HepG2 (cell line): ENCODE data around the gene SLC25A18. TPM values are rescaled to one million over a fixed set of nuclear protein-coding genes. Genes with fewer than 3 reads are reported as not detected.

Source experiments
- ATF3 ChIP-seq: sonication (generic); formaldehyde crosslinking; IDR thresholded peaks from 2 replicates; pipeline ENCODE4 v1.4.0; 2020; ENCODE audit warnings: missing genetic modification reagents
- ATM ChIP-seq: fragments of 450-650 bp; IDR thresholded peaks from 2 replicates; pipeline ENCODE4 v1.7.1; 2017; ENCODE audit warnings: mild to moderate bottlenecking, borderline replicate concordance
- CAMTA2 ChIP-seq: sonication (generic); formaldehyde crosslinking; IDR thresholded peaks from 2 replicates; pipeline ENCODE4 v1.4.0; 2020; ENCODE audit warnings: mild to moderate bottlenecking, missing genetic modification reagents, borderline replicate concordance
- CCDC6 ChIP-seq: sonication (generic); formaldehyde crosslinking; IDR thresholded peaks from 2 replicates; pipeline ENCODE4 v1.8.1; 2022; ENCODE audit warnings: mild to moderate bottlenecking, missing genetic modification reagents, moderate library complexity
- DMAP1 ChIP-seq: IDR thresholded peaks from 2 replicates; pipeline ENCODE4 v1.6.1; 2016
- GPN1 ChIP-seq: sonication (generic); formaldehyde crosslinking; IDR thresholded peaks from 2 replicates; pipeline ENCODE4 v1.5.1; 2020; ENCODE audit warnings: missing genetic modification reagents, borderline replicate concordance
- HOXA3 ChIP-seq: sonication (generic); formaldehyde crosslinking; IDR thresholded peaks from 2 replicates; pipeline ENCODE4 v1.5.0; 2020; ENCODE audit warnings: missing genetic modification reagents
- MTF1 ChIP-seq: sonication (generic); formaldehyde crosslinking; IDR thresholded peaks from 2 replicates; pipeline ENCODE4 v1.5.0; 2020; ENCODE audit warnings: missing genetic modification reagents
- PAWR ChIP-seq: sonication (generic); formaldehyde crosslinking; IDR thresholded peaks from 2 replicates; pipeline ENCODE4 v1.4.0; 2020; ENCODE audit warnings: missing genetic modification reagents, mild to moderate bottlenecking, borderline replicate concordance
- RFX1 ChIP-seq: fragments of 450-650 bp; IDR thresholded peaks from 2 replicates; pipeline ENCODE4 v1.6.1; 2017
- SMARCE1 ChIP-seq: fragments of 450-650 bp; IDR thresholded peaks from 2 replicates; pipeline ENCODE4 v1.6.1; 2017; ENCODE audit warnings: borderline replicate concordance
- SRSF9 ChIP-seq: fragments of 200-400 bp; formaldehyde crosslinking; IDR thresholded peaks from 2 replicates; pipeline ENCODE4 v1.6.1; 2018; ENCODE audit warnings: borderline replicate concordance, mild to moderate bottlenecking, low read depth, low read length; ENCODE audit not compliant: insufficient read depth, poor library complexity, severe bottlenecking
- TBX2 ChIP-seq: sonication (generic); formaldehyde crosslinking; IDR thresholded peaks from 2 replicates; pipeline ENCODE4 v1.5.0; 2020; ENCODE audit warnings: missing genetic modification reagents, mild to moderate bottlenecking, borderline replicate concordance
- TP53 ChIP-seq: sonication (generic); formaldehyde crosslinking; conservative IDR thresholded peaks from 2 replicates; pipeline ENCODE4 v1.4.0; 2020; ENCODE audit warnings: missing genetic modification reagents
- USF2 ChIP-seq, 2 experiments: sonication (generic) in 1 of 2; formaldehyde crosslinking in 1 of 2; IDR thresholded peaks; 2 replicates each; pipeline versions ENCODE4 v1.5.1 to v1.6.1; 2011 to 2020; ENCODE audit warnings: borderline replicate concordance in 1 of 2, low read depth in 1 of 2, low read length in 1 of 2, mild to moderate bottlenecking in 1 of 2, missing genetic modification reagents in 1 of 2, moderate library complexity in 1 of 2
- ZBTB20 ChIP-seq: sonication (generic); formaldehyde crosslinking; IDR thresholded peaks from 2 replicates; pipeline ENCODE4 v1.8.1; 2023; ENCODE audit warnings: missing genetic modification reagents, low read depth, mild to moderate bottlenecking, borderline replicate concordance
- ZNF383 ChIP-seq: sonication (generic); formaldehyde crosslinking; IDR thresholded peaks from 2 replicates; pipeline ENCODE4 v1.4.0; 2020; ENCODE audit warnings: missing genetic modification reagents, mild to moderate bottlenecking, borderline replicate concordance
- ZNF432 ChIP-seq: sonication (generic); formaldehyde crosslinking; IDR thresholded peaks from 2 replicates; pipeline ENCODE4 v1.5.0; 2020; ENCODE audit warnings: missing genetic modification reagents, mild to moderate bottlenecking, borderline replicate concordance
- ZSCAN25 ChIP-seq: sonication (generic); formaldehyde crosslinking; IDR thresholded peaks from 2 replicates; pipeline ENCODE4 v1.8.0; 2022; ENCODE audit warnings: mild to moderate bottlenecking, missing genetic modification reagents
- ZSCAN31 ChIP-seq: sonication (generic); formaldehyde crosslinking; IDR thresholded peaks from 2 replicates; pipeline ENCODE4 v1.5.0; 2020; ENCODE audit warnings: low read depth, mild to moderate bottlenecking, missing genetic modification reagents
- polyA plus RNA-seq, 8 experiments: library from polyadenylated mRNA; depleted of rRNA in 3 of 8; stranded (reverse) in 7 of 8; unstranded in 1 of 8; fragments of >200 nt; fragmentation: Illumina TruSeq in 4 of 8; extraction: Trizol in 4 of 8; gene quantifications; 2 replicates each; pipeline versions ENCODE4 v1.2.1 to v1.2.3, GENCODE V29; 2011 to 2016; ENCODE audit warnings: low read depth in 4 of 8, missing spikeins in 1 of 8, mixed read lengths in 1 of 8; ENCODE audit not compliant: insufficient read depth in 1 of 8
- total RNA-seq, 5 experiments: library from RNA; depleted of rRNA; stranded (reverse); fragments of >200 nt; fragmentation: Illumina TruSeq; extraction: Trizol; gene quantifications; 2 replicates each; pipeline ENCODE4 v1.2.3, GENCODE V29; 2016; ENCODE audit warnings: low read depth in 1 of 5
- TF ChIP-seq, protein P1 (sequence below): sonication (generic); formaldehyde crosslinking; IDR thresholded peaks from 2 replicates; pipeline ENCODE4 v1.9.0; 2021; ENCODE audit warnings: mild to moderate bottlenecking, missing genetic modification reagents

SLC25A18 gene
- total and polyA plus RNA-seq, 2 of the 13 experiments (the other 11 are each of a cell fraction or from before 2014, with no cell fraction given) = 0.28 to 0.75 TPM

- peak; percentile 84 for TF ChIP-seq USF2 (IDR thresholded peaks at IDR 0.05; ENCODE audit: low read depth, low read length)
- peak; percentile 96; the same call in 1 of the 2 replicates for TF ChIP-seq USF2 (CRISPR knock-in tag; IDR thresholded peaks at IDR 0.05; ENCODE audit: borderline replicate concordance)
- TF ChIP-seq TBX2 (CRISPR knock-in tag) = peak; percentile 57
- no peak for TF ChIP-seq GPN1 (CRISPR knock-in tag)
- TF ChIP-seq ATM = no peak
- TF ChIP-seq ZNF432 (CRISPR knock-in tag) = no peak
- no peak for TF ChIP-seq TP53
- no peak for TF ChIP-seq SMARCE1
- TF ChIP-seq SRSF9 = no peak
- peak; percentile 25; the same call in 1 of the 2 replicates for TF ChIP-seq CAMTA2
- no peak for TF ChIP-seq CCDC6 (CRISPR knock-in tag)
- TF ChIP-seq, protein P1, sequence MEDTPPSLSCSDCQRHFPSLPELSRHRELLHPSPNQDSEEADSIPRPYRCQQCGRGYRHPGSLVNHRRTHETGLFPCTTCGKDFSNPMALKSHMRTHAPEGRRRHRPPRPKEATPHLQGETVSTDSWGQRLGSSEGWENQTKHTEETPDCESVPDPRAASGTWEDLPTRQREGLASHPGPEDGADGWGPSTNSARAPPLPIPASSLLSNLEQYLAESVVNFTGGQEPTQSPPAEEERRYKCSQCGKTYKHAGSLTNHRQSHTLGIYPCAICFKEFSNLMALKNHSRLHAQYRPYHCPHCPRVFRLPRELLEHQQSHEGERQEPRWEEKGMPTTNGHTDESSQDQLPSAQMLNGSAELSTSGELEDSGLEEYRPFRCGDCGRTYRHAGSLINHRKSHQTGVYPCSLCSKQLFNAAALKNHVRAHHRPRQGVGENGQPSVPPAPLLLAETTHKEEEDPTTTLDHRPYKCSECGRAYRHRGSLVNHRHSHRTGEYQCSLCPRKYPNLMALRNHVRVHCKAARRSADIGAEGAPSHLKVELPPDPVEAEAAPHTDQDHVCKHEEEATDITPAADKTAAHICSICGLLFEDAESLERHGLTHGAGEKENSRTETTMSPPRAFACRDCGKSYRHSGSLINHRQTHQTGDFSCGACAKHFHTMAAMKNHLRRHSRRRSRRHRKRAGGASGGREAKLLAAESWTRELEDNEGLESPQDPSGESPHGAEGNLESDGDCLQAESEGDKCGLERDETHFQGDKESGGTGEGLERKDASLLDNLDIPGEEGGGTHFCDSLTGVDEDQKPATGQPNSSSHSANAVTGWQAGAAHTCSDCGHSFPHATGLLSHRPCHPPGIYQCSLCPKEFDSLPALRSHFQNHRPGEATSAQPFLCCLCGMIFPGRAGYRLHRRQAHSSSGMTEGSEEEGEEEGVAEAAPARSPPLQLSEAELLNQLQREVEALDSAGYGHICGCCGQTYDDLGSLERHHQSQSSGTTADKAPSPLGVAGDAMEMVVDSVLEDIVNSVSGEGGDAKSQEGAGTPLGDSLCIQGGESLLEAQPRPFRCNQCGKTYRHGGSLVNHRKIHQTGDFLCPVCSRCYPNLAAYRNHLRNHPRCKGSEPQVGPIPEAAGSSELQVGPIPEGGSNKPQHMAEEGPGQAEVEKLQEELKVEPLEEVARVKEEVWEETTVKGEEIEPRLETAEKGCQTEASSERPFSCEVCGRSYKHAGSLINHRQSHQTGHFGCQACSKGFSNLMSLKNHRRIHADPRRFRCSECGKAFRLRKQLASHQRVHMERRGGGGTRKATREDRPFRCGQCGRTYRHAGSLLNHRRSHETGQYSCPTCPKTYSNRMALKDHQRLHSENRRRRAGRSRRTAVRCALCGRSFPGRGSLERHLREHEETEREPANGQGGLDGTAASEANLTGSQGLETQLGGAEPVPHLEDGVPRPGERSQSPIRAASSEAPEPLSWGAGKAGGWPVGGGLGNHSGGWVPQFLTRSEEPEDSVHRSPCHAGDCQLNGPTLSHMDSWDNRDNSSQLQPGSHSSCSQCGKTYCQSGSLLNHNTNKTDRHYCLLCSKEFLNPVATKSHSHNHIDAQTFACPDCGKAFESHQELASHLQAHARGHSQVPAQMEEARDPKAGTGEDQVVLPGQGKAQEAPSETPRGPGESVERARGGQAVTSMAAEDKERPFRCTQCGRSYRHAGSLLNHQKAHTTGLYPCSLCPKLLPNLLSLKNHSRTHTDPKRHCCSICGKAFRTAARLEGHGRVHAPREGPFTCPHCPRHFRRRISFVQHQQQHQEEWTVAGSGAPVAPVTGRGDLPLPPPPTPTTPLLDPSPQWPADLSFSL (CRISPR knock-in tag) = no peak
- no peak for TF ChIP-seq ZSCAN25 (CRISPR knock-in tag)
- TF ChIP-seq HOXA3 (CRISPR knock-in tag) = peak; percentile 29; the same call in 1 of the 2 replicates
- no peak for TF ChIP-seq RFX1
- peak; percentile 74; the same call in 1 of the 2 replicates for TF ChIP-seq DMAP1 (CRISPR knock-in tag)
- TF ChIP-seq PAWR = no peak
- TF ChIP-seq MTF1 = no peak
- TF ChIP-seq ATF3 (CRISPR knock-in tag) = no peak
- TF ChIP-seq ZBTB20 (CRISPR knock-in tag) = no peak
- TF ChIP-seq ZSCAN31 (CRISPR knock-in tag) = 0 out of 2 replicates have a peak, but pooled peaks have one; percentile 44
- TF ChIP-seq ZNF383 (CRISPR knock-in tag) = no peak
Observed at GRCh38 chr22:17628406-17629172, 65.3 kb downstream of the SLC25A18 start, which contains the start of gene ATP6V1E1 (continued).
